ENCODE measurements around the gene ANKRD33.

The ANKRD33 gene

DNA sequence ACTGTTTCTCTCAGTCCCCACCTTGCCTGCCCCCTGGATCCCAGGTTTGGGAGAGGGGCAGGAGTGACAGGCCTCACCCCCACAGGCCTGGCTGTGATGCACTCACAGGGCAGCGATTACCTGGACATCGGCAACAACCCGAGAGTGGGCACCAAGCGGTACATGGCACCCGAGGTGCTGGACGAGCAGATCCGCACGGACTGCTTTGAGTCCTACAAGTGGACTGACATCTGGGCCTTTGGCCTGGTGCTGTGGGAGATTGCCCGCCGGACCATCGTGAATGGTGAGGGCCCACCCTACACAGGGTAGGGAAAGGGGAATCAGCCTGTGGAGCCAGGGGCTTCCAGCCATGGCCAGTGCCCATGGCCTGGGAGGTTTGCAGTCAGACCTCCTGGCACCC, 28.0 kb downstream of the ANKRD33 start:
- H3F3A ChIP-seq (ENCODE audit: insufficient read depth, low read length), result no peaks in the 10 kb centered on the region
- no peaks in the 10 kb centered on the region for H3K36me3 ChIP-seq (replicated peaks; ENCODE audit: insufficient read depth, low read length)
- no peaks in the 10 kb centered on the region for H3K4me1 ChIP-seq (ENCODE audit: low read length)
- H4K20me1 ChIP-seq (ENCODE audit: insufficient read depth, low read length), result no peaks in the 10 kb centered on the region
- DNase-seq, result no peak
- TF ChIP-seq, protein P1, sequence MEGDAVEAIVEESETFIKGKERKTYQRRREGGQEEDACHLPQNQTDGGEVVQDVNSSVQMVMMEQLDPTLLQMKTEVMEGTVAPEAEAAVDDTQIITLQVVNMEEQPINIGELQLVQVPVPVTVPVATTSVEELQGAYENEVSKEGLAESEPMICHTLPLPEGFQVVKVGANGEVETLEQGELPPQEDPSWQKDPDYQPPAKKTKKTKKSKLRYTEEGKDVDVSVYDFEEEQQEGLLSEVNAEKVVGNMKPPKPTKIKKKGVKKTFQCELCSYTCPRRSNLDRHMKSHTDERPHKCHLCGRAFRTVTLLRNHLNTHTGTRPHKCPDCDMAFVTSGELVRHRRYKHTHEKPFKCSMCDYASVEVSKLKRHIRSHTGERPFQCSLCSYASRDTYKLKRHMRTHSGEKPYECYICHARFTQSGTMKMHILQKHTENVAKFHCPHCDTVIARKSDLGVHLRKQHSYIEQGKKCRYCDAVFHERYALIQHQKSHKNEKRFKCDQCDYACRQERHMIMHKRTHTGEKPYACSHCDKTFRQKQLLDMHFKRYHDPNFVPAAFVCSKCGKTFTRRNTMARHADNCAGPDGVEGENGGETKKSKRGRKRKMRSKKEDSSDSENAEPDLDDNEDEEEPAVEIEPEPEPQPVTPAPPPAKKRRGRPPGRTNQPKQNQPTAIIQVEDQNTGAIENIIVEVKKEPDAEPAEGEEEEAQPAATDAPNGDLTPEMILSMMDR (IDR thresholded peaks at IDR 0.05; ENCODE audit: low read length), result no peak
- TF ChIP-seq EZH2phosphoT487 (IDR thresholded peaks at IDR 0.05; ENCODE audit: low read length), result no peak
- TF ChIP-seq EZH2 (optimal IDR thresholded peaks at IDR 0.05; ENCODE audit: low read depth, low read length), result no peak
- H3K79me2 ChIP-seq (ENCODE audit: low read length), result no peaks in the 10 kb centered on the region
- H3K4me3 ChIP-seq (ENCODE audit: low read length), result no peak overlapping the region
- no peak overlapping the region for H3K4me2 ChIP-seq (ENCODE audit: low read depth, low read length)
- H3K9ac ChIP-seq (ENCODE audit: low read length), result no peak overlapping the region
- no peaks in the 10 kb centered on the region for H3K9me3 ChIP-seq (replicated peaks; ENCODE audit: insufficient read depth, low read length)
- H3K9me2 ChIP-seq (replicated peaks; ENCODE audit: insufficient read depth, low read length), result no peaks in the 10 kb centered on the region
- H3K27me3 ChIP-seq (replicated peaks; ENCODE audit: insufficient read depth, low read length), result no peaks in the 10 kb centered on the region
- no peak overlapping the region for H3K27ac ChIP-seq (ENCODE audit: low read length)
- H2AFZ ChIP-seq (ENCODE audit: low read length), result no peak overlapping the region

DNA sequence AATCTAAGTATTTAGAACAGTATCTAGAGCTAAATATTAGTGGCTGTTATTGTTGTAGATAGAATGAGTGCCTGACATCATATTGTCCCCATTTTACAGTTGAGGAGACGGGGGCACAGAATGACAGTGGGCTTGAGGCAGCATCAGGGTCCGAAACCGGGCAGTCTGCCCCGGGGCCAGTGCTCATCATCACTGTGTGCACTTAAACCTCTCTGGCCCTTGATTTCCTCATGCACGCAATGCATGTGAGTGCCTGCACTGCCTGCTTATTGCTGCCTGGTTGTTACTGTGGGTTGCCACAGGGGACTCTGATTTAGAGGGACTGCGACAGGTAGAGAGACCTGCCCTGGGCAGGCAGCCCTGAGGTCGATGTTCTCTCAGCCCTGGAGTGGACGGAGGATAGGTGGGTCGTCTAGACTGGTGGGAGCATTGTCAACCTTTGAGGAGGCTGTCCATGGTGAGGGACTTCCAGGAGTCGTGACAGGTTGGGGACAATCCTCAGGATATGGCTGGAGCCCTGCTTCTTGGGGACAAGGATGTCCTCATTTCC, 29.2 kb downstream of the ANKRD33 start:
- H3K9ac ChIP-seq (ENCODE audit: low read length), result no peak overlapping the region
- no peak overlapping the region for H2AFZ ChIP-seq (ENCODE audit: low read length)
- no peaks in the 10 kb centered on the region for H3K9me3 ChIP-seq (replicated peaks; ENCODE audit: insufficient read depth, low read length)
- no peak overlapping the region for H3K4me2 ChIP-seq (ENCODE audit: low read depth, low read length)
- H3K36me3 ChIP-seq (replicated peaks; ENCODE audit: insufficient read depth, low read length), result no peaks in the 10 kb centered on the region
- H4K20me1 ChIP-seq (ENCODE audit: insufficient read depth, low read length), result no peaks in the 10 kb centered on the region
- TF ChIP-seq EZH2 (optimal IDR thresholded peaks at IDR 0.05; ENCODE audit: low read depth, low read length) (no peak), EZH2phosphoT487 (IDR thresholded peaks at IDR 0.05; ENCODE audit: low read length) (no peak)
- TF ChIP-seq, protein P1 (IDR thresholded peaks at IDR 0.05; ENCODE audit: low read length), result no peak
- H3K27me3 ChIP-seq (replicated peaks; ENCODE audit: insufficient read depth, low read length), result no peaks in the 10 kb centered on the region
- no peak overlapping the region for H3K27ac ChIP-seq (ENCODE audit: low read length)
- no peaks in the 10 kb centered on the region for H3K79me2 ChIP-seq (ENCODE audit: low read length)
- no peaks in the 10 kb centered on the region for H3K4me1 ChIP-seq (ENCODE audit: low read length)
- H3K9me2 ChIP-seq (replicated peaks; ENCODE audit: insufficient read depth, low read length), result no peaks in the 10 kb centered on the region
- H3F3A ChIP-seq (ENCODE audit: insufficient read depth, low read length), result no peaks in the 10 kb centered on the region
- no peak overlapping the region for H3K4me3 ChIP-seq (ENCODE audit: low read length)
- DNase-seq, result no peak

DNA sequence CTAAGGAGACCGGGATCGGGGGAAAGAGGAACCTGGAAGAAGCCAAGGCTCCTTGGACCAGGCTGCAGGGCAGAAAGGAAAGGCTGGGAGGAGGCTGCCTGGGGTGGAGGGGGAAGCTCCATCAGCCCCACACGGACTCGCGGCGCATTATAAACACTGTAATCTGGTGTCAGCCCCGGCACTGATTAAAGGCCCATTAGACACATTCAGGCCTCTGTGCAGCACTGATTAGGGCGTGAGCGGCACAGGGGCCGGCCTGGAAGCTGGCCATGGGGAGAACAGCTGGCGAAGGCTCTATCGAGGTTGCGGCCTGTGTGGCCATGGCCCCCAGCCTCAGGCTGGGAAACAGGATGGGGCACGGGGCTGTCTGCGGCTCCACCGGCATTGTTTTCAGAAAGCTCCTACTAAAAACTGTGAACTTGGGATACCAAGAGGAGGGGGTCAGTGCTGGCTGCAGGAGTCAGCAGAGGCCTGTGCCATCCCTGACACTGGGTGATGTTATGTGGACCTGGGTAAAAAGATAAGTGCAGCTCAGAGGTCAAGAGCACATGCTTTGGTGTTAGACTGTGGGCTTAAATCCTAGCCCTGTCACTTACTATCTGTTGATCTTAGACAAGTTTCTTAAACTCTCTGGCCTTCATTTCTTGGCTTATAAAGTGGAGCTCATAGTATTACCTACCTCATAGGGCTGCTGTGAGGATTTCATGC, 30.0 kb downstream of the ANKRD33 start:
- no peak for DNase-seq
- no peaks in the 10 kb centered on the region for H3K79me2 ChIP-seq (ENCODE audit: low read length)
- H3K27me3 ChIP-seq (replicated peaks; ENCODE audit: insufficient read depth, low read length), result no peaks in the 10 kb centered on the region
- H4K20me1 ChIP-seq (ENCODE audit: insufficient read depth, low read length), result no peaks in the 10 kb centered on the region
- H3K4me2 ChIP-seq (ENCODE audit: low read depth, low read length), result no peak overlapping the region
- no peaks in the 10 kb centered on the region for H3K9me3 ChIP-seq (replicated peaks; ENCODE audit: insufficient read depth, low read length)
- peaks cover 1% of the 10 kb centered on the region for H3K4me1 ChIP-seq (ENCODE audit: low read length)
- no peak overlapping the region for H3K27ac ChIP-seq (ENCODE audit: low read length)
- H3K4me3 ChIP-seq (ENCODE audit: low read length), result no peak overlapping the region
- H3K9me2 ChIP-seq (replicated peaks; ENCODE audit: insufficient read depth, low read length), result no peaks in the 10 kb centered on the region
- no peak overlapping the region for H3K9ac ChIP-seq (ENCODE audit: low read length)
- H3F3A ChIP-seq (ENCODE audit: insufficient read depth, low read length), result no peaks in the 10 kb centered on the region
- no peaks in the 10 kb centered on the region for H3K36me3 ChIP-seq (replicated peaks; ENCODE audit: insufficient read depth, low read length)
- H2AFZ ChIP-seq (ENCODE audit: low read length), result no peak overlapping the region
- TF ChIP-seq EZH2 (optimal IDR thresholded peaks at IDR 0.05; ENCODE audit: low read depth, low read length) (no peak), EZH2phosphoT487 (IDR thresholded peaks at IDR 0.05; ENCODE audit: low read length) (no peak)
- TF ChIP-seq, protein P1 (IDR thresholded peaks at IDR 0.05; ENCODE audit: low read length), result no peak
